ENCODE data around the gene GPC5.
"Not testable (repeated sequence)": the region's sequence is repeated elsewhere in the genome, so short reads cannot be mapped to it uniquely, and the experiment has no call there.

The GPC5 gene

DNA sequence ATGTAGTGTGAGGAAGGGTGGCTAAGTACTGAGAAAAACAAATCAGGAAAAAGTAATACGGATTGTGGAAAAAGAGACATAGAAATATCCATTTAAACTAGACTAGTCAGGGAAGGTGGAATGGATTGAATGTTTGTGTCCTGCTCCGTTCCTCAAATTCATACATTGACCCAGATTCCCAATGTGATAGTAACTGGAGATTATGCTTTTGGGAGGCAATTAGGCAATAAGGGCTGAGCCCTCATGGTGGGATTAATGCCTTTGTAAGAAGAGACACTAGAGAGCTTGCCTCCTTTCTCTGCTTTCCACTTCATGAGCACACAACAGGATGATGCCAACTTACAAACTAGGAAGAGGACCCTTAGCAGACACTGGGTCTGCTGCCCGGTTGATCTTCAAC lies 1063.0 kb downstream of the GPC5 start:
- TF ChIP-seq, protein P1, sequence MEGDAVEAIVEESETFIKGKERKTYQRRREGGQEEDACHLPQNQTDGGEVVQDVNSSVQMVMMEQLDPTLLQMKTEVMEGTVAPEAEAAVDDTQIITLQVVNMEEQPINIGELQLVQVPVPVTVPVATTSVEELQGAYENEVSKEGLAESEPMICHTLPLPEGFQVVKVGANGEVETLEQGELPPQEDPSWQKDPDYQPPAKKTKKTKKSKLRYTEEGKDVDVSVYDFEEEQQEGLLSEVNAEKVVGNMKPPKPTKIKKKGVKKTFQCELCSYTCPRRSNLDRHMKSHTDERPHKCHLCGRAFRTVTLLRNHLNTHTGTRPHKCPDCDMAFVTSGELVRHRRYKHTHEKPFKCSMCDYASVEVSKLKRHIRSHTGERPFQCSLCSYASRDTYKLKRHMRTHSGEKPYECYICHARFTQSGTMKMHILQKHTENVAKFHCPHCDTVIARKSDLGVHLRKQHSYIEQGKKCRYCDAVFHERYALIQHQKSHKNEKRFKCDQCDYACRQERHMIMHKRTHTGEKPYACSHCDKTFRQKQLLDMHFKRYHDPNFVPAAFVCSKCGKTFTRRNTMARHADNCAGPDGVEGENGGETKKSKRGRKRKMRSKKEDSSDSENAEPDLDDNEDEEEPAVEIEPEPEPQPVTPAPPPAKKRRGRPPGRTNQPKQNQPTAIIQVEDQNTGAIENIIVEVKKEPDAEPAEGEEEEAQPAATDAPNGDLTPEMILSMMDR (IDR thresholded peaks at IDR 0.05; ENCODE audit: extremely low read depth, missing control alignments): no peak
- DNase-seq (ENCODE audit: low spot score): no peak

DNA sequence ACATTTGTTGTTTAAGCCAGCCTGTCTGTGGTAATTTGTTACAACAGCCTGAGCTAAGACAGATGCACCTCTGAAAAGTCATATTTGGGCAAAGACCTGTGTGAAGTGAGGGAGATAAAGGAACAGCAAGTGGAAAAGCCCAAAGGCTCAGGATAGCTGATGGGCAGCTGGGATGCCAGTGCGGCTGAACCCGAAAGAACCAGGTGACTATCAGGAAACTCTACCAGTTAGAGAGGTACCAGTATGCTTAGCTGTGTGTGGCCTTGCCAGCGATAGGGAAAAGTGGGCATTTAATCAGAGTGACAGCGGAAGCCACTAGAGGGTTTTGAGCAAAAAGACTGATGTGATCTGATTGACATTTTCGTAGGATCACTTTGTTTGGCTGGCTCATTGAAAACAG lies 1063.4 kb downstream of the GPC5 start:
- no peak for DNase-seq (ENCODE audit: low spot score)

DNA sequence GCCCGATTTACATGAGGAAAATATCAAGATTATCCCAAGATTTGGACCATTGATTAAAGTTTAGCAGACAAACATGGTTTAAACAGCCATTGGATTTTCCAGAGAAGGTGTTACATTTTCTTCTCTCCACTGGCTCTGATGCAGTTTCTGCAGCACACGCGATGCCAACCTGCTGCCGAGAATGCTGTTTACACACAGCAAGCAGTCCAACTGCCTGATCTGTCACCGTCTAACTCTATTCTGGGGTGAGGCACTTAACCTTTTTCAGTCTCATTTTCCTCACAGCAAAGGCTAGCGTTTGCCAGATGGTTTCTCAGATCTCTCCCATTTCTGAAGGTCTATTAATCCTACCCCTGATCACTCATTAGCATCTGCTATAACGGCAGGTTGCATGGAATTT lies 1064.7 kb downstream of the GPC5 start:
- TF ChIP-seq, protein P1 (IDR thresholded peaks at IDR 0.05; ENCODE audit: extremely low read depth, missing control alignments): no peak
- no peak for DNase-seq (ENCODE audit: low spot score)

More for the DNA sequence above, 1063.4 kb downstream of the GPC5 start:
- TF ChIP-seq, protein P1 (IDR thresholded peaks at IDR 0.05; ENCODE audit: extremely low read depth, missing control alignments): no peak

DNA sequence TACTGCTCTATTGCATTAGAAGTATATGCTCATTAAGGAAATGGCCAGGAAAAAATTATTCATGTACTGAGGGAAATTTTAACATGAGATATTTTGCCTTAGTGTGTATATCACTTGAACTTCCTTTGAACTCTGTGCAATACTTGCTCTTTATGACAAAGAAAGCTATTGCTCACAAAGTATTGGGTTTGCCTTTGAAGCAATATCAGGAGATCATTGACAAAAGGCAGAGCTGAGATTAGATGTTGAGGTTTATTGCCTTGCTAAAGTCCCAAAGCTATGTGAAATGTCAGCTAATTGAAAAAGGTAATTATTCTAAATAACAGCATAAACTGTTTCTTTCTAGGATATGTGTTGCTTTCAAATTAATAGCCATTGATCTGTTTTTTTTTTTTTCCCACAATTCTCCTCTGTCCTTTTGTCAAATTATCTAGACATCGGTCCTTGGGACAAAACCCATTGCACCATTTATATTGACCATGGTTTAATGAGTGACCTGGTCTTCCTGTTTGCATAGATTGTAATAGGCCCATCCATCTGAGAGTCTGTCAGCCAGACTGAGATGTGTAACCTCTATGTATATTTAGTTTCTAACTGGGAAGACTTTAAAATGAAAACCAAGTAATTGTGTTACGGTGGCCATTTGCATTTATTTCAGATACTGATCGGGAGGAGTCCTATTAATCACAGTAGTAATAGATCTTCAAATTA lies 1075.5 kb downstream of the GPC5 start:
- DNase-seq (ENCODE audit: low spot score): no peak
- TF ChIP-seq, protein P1 (IDR thresholded peaks at IDR 0.05; ENCODE audit: extremely low read depth, missing control alignments): no peak

DNA sequence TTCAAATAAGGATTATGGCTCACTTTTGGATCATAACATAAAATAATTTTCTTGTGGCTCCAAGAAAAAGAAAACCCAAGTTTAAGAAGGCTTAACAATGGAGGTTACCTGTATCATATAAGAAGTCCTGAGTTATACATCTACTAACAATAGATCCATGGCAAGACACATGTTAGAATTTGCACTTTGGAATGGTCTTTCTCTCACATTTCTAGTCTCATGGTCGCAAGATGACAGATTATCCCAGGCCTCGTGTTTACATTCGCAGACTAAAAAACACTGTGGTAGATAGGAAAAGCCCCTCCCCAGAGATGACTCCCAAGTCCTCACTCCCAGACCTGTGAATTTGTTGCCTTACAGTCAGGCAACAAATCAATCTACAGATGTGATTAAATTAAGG lies 1082.0 kb downstream of the GPC5 start:
- TF ChIP-seq, protein P1 (IDR thresholded peaks at IDR 0.05; ENCODE audit: extremely low read depth, missing control alignments): no peak
- DNase-seq (ENCODE audit: low spot score): no peak

DNA sequence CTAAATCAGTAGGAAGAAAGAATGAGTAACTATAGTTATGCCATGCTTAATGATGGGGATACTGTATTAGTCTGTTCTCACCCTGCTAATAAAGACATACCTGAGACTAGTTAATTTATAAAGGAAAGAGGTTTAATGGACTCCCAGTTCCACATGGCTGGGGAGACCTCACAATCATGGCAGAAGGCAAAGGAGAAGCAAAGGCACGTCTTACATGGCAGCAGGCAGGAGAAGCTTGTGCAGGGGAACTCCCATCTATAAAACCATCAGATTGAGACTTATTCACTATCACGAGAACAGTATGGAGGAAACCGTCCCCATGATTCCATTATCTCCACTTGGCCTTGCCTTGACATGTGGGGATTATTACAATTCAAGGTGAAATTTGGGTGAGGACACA lies 1084.4 kb downstream of the GPC5 start:
- DNase-seq (ENCODE audit: low spot score): not testable (repeated sequence)

DNA sequence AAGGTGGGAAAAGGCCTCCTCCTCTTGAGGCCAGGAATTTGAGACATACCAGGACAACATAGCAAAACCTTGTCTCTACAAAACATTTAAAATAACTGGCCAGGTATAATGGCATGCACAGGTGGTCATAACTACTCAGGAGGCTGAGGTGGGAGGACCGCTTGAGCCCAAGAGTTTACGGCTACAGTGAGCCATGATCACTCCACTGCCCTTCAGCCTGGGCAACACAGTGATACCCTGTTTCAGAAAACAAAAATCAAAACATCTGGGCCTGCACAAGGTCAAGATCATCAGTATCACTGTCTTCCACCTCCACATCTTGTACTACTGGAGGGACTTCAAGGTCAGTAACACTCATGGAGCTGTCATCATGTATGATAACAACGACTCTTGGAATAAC lies 1085.5 kb downstream of the GPC5 start:
- DNase-seq (ENCODE audit: low spot score): no peak
- TF ChIP-seq, protein P1 (IDR thresholded peaks at IDR 0.05; ENCODE audit: extremely low read depth, missing control alignments): no peak

DNA sequence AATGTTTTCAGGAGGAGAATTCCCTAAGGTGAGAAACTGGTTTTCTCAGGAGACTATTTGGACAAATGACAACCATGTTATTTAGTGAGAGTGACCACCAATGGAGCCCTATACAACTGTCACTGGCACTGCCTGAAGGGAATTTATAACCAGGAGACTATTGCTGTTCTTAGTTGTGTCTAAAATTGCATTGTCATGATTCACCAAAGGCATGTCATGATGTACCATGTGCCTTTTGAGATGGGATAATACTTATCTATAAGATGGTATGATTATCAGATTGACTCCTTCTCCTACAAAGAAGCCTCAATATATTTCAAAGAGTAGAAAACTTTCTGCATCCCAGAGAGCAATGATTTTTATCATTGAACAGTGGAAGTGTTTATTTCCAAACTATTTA lies 1088.8 kb downstream of the GPC5 start:
- TF ChIP-seq, protein P1 (IDR thresholded peaks at IDR 0.05; ENCODE audit: extremely low read depth, missing control alignments): no peak
- no peak for DNase-seq (ENCODE audit: low spot score)

Data from GM20000 (cell line).